Keratinocyte (primary cell): ENCODE measurements around the gene OR11H7. TPM values are rescaled to one million over a fixed set of nuclear protein-coding genes. Genes with fewer than 3 reads are reported as not detected.

Experiments used
- DNase-seq: peaks from one replicate; pipeline ENCODE4 v3.0.0-alpha.2; 2011; ENCODE audit warnings: low read depth, missing footprints, low spot score
- FAIRE-seq: peaks from 2 replicates; lab custom pipeline; 2011; peaks lifted over from hg19 to GRCh38; lab: Jason Lieb, UNC
- H2AFZ ChIP-seq: 2 replicates; pipeline ENCODE4 v1.6.0; 2012; ENCODE audit warnings: low read length, control low read depth, inconsistent platforms; ENCODE audit not compliant: control insufficient read depth
- H3K27ac ChIP-seq: 2 replicates; pipeline ENCODE4 v1.5.1; 2011; ENCODE audit warnings: low read length; ENCODE audit not compliant: control insufficient read depth, insufficient read depth
- H3K27me3 ChIP-seq: 3 replicates; pipeline ENCODE4 v1.6.0; 2011; ENCODE audit warnings: low read length; ENCODE audit not compliant: control insufficient read depth, insufficient read depth; ENCODE audit errors: extremely low read depth
- H3K36me3 ChIP-seq, 2 experiments: 2 replicates in 1 of 2; 3 replicates in 1 of 2; pipeline ENCODE4 v1.5.1; 2011; ENCODE audit warnings: low read length in 2 of 2, mild to moderate bottlenecking in 1 of 2; ENCODE audit not compliant: control insufficient read depth in 2 of 2, insufficient read depth in 2 of 2; ENCODE audit errors: extremely low read depth in 1 of 2
- H3K4me1 ChIP-seq: 3 replicates; pipeline ENCODE4 v1.5.1; 2011; ENCODE audit warnings: low read length; ENCODE audit not compliant: control insufficient read depth, insufficient read depth; ENCODE audit errors: extremely low read depth
- H3K4me2 ChIP-seq: 3 replicates; pipeline ENCODE4 v1.6.0; 2011; ENCODE audit warnings: low read depth, low read length; ENCODE audit not compliant: control insufficient read depth, insufficient read depth; ENCODE audit errors: extremely low read depth
- H3K4me3 ChIP-seq, 3 experiments: fragments of 200-600 bp in 1 of 3; sonication (generic) in 1 of 3; 2 replicates in 2 of 3; 3 replicates in 1 of 3; pipeline ENCODE4 v1.5.1; 2011 to 2016; ENCODE audit warnings: low read length in 3 of 3, mild to moderate bottlenecking in 3 of 3, control low read depth in 2 of 3, inconsistent platforms in 1 of 3, low read depth in 1 of 3, mixed read lengths in 1 of 3, mixed run types in 1 of 3, moderate library complexity in 1 of 3; ENCODE audit not compliant: control insufficient read depth in 2 of 3, insufficient read depth in 2 of 3; ENCODE audit errors: extremely low read depth in 1 of 3
- H3K79me2 ChIP-seq: 2 replicates; pipeline ENCODE4 v1.6.0; 2012; ENCODE audit warnings: low read length; ENCODE audit not compliant: control insufficient read depth, insufficient read depth
- H3K9ac ChIP-seq: 3 replicates; pipeline ENCODE4 v1.6.0; 2011; ENCODE audit warnings: low read length; ENCODE audit not compliant: control insufficient read depth, insufficient read depth; ENCODE audit errors: extremely low read depth
- H3K9me1 ChIP-seq: 3 replicates; pipeline ENCODE4 v1.6.0; 2011; ENCODE audit warnings: low read length; ENCODE audit not compliant: control insufficient read depth, insufficient read depth; ENCODE audit errors: extremely low read depth
- H3K9me3 ChIP-seq: 2 replicates; pipeline ENCODE4 v1.5.1; 2012; ENCODE audit warnings: low read depth, low read length; ENCODE audit not compliant: control insufficient read depth
- H4K20me1 ChIP-seq: 3 replicates; pipeline ENCODE4 v1.6.0; 2011; ENCODE audit warnings: low read length; ENCODE audit not compliant: control insufficient read depth, insufficient read depth; ENCODE audit errors: extremely low read depth
- EZH2 ChIP-seq: IDR thresholded peaks from one replicate; pipeline ENCODE4 v1.6.1; 2012; ENCODE audit warnings: inconsistent platforms, mild to moderate bottlenecking, low read length, moderate library complexity
- dilution Hi-C: fragments of 300-500 bp; cut with MboI; formaldehyde crosslinking; loops from one replicate; pipeline ENCODE4 v1.7.0; 2020; ENCODE audit warnings: low sequenced_read_pairs; ENCODE audit not compliant: extremely low pct_ligation_motif_present
- polyA minus RNA-seq, 3 experiments: library from RNA; depleted of rRNA, polyadenylated mRNA; stranded (reverse); fragments of >200 nt; gene quantifications; 1 replicate in 1 of 3; 2 replicates in 1 of 3; 3 replicates in 1 of 3; pipeline ENCODE4 v1.2.3, GENCODE V29; 2011
- polyA plus RNA-seq, 5 experiments: library from polyadenylated mRNA; depleted of rRNA in 3 of 5; stranded (reverse) in 3 of 5; stranded (forward) in 1 of 5; unstranded in 1 of 5; fragments of >200 nt; gene quantifications; 1 replicate in 1 of 5; 2 replicates in 3 of 5; 3 replicates in 1 of 5; pipeline versions ENCODE4 v1.2.1 to v1.2.3, GENCODE V29; 2011 to 2012; ENCODE audit warnings: missing spikeins in 2 of 5, low read depth in 1 of 5, low replicate concordance in 1 of 5
- TF ChIP-seq, protein P1 (sequence below), 3 experiments: IDR thresholded peaks in 1 of 3; conservative IDR thresholded peaks in 1 of 3; optimal IDR thresholded peaks in 1 of 3; 2 replicates in 2 of 3; 3 replicates in 1 of 3; pipeline versions ENCODE3 to v1.5.1; 2011; ENCODE audit warnings: low read length in 3 of 3, mild to moderate bottlenecking in 3 of 3, moderate library complexity in 2 of 3, control low read depth in 1 of 3, inconsistent platforms in 1 of 3; ENCODE audit not compliant: insufficient read depth in 2 of 3; ENCODE audit errors: extremely low read depth in 1 of 3

Gene OR11H7
- polyA plus RNA-seq = not detected in 3 replicates
- polyA plus RNA-seq (2011; ENCODE audit: low read depth) = not detected
- polyA plus RNA-seq (2011; cell fraction: cytosol; rRNA removed) = not detected in 2 replicates
- polyA plus RNA-seq (2011; cell fraction: nucleus; rRNA removed) = not detected in 2 replicates
- polyA plus RNA-seq (2012; ENCODE audit: low replicate concordance) = not detected in 2 replicates
- not detected in 3 replicates for polyA minus RNA-seq
- not detected for polyA minus RNA-seq (2011; cell fraction: cytosol; rRNA and poly(A)+ RNA removed)
- polyA minus RNA-seq (2011; cell fraction: nucleus; rRNA and poly(A)+ RNA removed) = not detected in 2 replicates

DNA sequence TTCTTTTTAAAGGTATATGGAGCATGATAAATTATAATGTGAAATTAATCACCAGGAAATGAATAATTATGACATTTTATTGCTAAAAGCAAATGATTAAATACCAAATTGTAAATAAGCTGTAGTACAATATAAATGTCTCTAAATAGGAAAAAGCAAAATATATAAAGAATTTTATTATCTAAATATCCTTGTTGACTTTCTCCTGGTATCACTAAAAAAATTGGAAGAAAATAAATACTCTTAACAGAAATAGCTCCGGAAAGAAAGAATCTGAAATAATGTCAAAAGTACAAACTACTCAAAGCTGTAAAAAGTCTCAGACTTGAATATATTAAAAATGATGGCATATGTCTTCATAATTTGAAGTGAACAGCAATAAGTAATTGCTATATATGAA lies at the start of gene OR11H7:
Gene OR11H7, plus strand, starts transcription at position 301 of the 400 bp plus-strand sequence.
- Histone ChIP-seq H3K9ac (no peak within 1 kb of the TSS), H3K9me1 (no peaks in the 10 kb centered on the region), H3K4me2 (no peak within 1 kb of the TSS), H3K36me3 (no peaks in the 10 kb centered on the region), H3K4me1 (no peaks in the 10 kb centered on the region), H3K9me3 (peaks cover 3% of the 10 kb centered on the region), H2AFZ (no peak within 1 kb of the TSS), H4K20me1 (no peaks in the 10 kb centered on the region), H3K79me2 (no peaks in the 10 kb centered on the region), H3K27ac (no peak within 1 kb of the TSS), H3K27me3 (no peaks in the 10 kb centered on the region), H3K4me3 (no peak within 1 kb of the TSS)
- TF ChIP-seq EZH2 = no peak
- TF ChIP-seq, protein P1, sequence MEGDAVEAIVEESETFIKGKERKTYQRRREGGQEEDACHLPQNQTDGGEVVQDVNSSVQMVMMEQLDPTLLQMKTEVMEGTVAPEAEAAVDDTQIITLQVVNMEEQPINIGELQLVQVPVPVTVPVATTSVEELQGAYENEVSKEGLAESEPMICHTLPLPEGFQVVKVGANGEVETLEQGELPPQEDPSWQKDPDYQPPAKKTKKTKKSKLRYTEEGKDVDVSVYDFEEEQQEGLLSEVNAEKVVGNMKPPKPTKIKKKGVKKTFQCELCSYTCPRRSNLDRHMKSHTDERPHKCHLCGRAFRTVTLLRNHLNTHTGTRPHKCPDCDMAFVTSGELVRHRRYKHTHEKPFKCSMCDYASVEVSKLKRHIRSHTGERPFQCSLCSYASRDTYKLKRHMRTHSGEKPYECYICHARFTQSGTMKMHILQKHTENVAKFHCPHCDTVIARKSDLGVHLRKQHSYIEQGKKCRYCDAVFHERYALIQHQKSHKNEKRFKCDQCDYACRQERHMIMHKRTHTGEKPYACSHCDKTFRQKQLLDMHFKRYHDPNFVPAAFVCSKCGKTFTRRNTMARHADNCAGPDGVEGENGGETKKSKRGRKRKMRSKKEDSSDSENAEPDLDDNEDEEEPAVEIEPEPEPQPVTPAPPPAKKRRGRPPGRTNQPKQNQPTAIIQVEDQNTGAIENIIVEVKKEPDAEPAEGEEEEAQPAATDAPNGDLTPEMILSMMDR (optimal IDR thresholded peaks at IDR 0.05 in 1 of 3, IDR thresholded peaks at IDR 0.05 in 1 of 3, conservative IDR thresholded peaks at IDR 0.05 in 1 of 3; ENCODE audit: extremely low read depth in 1 of 3, insufficient read depth in 2 of 3, low read length in 3 of 3) = no peak
- dilution Hi-C loops = no loop called here
- DNase-seq (no peak), FAIRE-seq (no peak)

DNA sequence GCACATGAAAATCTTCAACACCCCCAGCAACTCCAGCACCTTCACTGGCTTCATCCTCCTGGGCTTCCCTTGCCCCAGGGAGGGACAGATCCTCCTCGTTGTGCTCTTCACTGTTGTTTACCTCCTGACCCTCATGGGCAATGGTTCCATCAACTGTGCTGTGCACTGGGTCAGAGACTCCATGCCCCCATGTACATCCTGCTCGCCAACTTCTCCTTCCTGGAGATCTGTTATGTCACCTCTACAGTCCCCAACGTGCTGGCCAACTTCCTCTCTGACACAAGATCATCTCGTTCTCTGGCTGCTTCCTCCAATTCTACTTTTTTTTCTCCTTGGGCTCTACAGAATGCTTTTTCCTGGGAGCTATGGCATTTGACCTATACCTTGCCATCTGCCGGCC lies 49.6 kb upstream of the OR11H7 start:
- DNase-seq = no peak
- dilution Hi-C loops = no loop called here
- H2AFZ ChIP-seq = no peak overlapping the region
- no peak overlapping the region for H3K4me2 ChIP-seq
- FAIRE-seq = no peak
- no peaks in the 10 kb centered on the region for H3K4me1 ChIP-seq
- TF ChIP-seq EZH2 = no peak
- TF ChIP-seq, protein P1 (optimal IDR thresholded peaks at IDR 0.05 in 1 of 3, IDR thresholded peaks at IDR 0.05 in 1 of 3, conservative IDR thresholded peaks at IDR 0.05 in 1 of 3; ENCODE audit: extremely low read depth in 1 of 3, insufficient read depth in 2 of 3, low read length in 3 of 3) = no peak
- no peaks in the 10 kb centered on the region for H3K27me3 ChIP-seq
- H3K36me3 ChIP-seq = no peaks in the 10 kb centered on the region
- no peaks in the 10 kb centered on the region for H3K9me3 ChIP-seq
- no peak overlapping the region for H3K27ac ChIP-seq
- no peaks in the 10 kb centered on the region for H3K79me2 ChIP-seq
- no peak overlapping the region for H3K4me3 ChIP-seq
- H3K9me1 ChIP-seq = no peaks in the 10 kb centered on the region
- no peaks in the 10 kb centered on the region for H4K20me1 ChIP-seq
- no peak overlapping the region for H3K9ac ChIP-seq
